Skeletal muscle satellite cell (primary cell): ENCODE data around the gene RNFT1. TPM values are rescaled to one million over a fixed set of nuclear protein-coding genes. Genes with fewer than 3 reads are reported as not detected.
"Not testable (repeated sequence)": the region's sequence is repeated elsewhere in the genome, so short reads cannot be mapped to it uniquely, and the experiment has no call there.

ENCODE experiments used
- H3K27me3 ChIP-seq: 2 replicates; pipeline ENCODE4 v1.7.0; 2013; ENCODE audit warnings: low read length; ENCODE audit not compliant: control insufficient read depth, insufficient read depth
- H3K36me3 ChIP-seq: 2 replicates; pipeline ENCODE4 v1.7.0; 2013; ENCODE audit warnings: mild to moderate bottlenecking, control low read depth, low read length; ENCODE audit not compliant: insufficient read depth
- H3K4me1 ChIP-seq: 2 replicates; pipeline ENCODE4 v1.7.0; 2013; ENCODE audit warnings: low read length; ENCODE audit not compliant: control insufficient read depth, insufficient read depth
- H3K4me2 ChIP-seq: 2 replicates; pipeline ENCODE4 v1.7.0; 2013; ENCODE audit warnings: mild to moderate bottlenecking, low read length
- H3K4me3 ChIP-seq: 2 replicates; pipeline ENCODE4 v1.7.0; 2013; ENCODE audit warnings: low read length
- H3K9ac ChIP-seq: 2 replicates; pipeline ENCODE4 v1.7.0; 2013; ENCODE audit warnings: mild to moderate bottlenecking, low read depth, low read length, moderate library complexity
- H3K9me3 ChIP-seq: replicated peaks from 2 replicates; pipeline ENCODE4 v1.7.0; 2013; ENCODE audit warnings: mild to moderate bottlenecking, control low read depth, low read length
- total RNA-seq: library from RNA; depleted of rRNA; stranded (reverse); fragments of >200 nt; gene quantifications from 2 replicates; pipeline ENCODE4 v1.2.3, GENCODE V29; 2012; rRNA removed

Gene RNFT1
- total RNA-seq = 10.1 and 13.1 TPM in 2 replicates

- Histone ChIP-seq H3K9me3 (no peaks in the 10 kb centered on the region), H3K4me2 (peak within 1 kb of the TSS; percentile 90), H3K27me3 (no peaks in the 10 kb centered on the region), H3K9ac (peak within 1 kb of the TSS; percentile 88), H3K36me3 (peaks cover 4% of the 10 kb centered on the region), H3K4me3 (peak within 1 kb of the TSS; percentile 91), H3K4me1 (peaks cover 16% of the 10 kb centered on the region)
These were observed at the start of gene RNFT1 for GRCh38 chr17:59964482-59965328. Gene RNFT1, minus strand, starts transcription at chr17:59964740. Its CDS starts 77 bp downstream, at chr17:59964663.

DNA sequence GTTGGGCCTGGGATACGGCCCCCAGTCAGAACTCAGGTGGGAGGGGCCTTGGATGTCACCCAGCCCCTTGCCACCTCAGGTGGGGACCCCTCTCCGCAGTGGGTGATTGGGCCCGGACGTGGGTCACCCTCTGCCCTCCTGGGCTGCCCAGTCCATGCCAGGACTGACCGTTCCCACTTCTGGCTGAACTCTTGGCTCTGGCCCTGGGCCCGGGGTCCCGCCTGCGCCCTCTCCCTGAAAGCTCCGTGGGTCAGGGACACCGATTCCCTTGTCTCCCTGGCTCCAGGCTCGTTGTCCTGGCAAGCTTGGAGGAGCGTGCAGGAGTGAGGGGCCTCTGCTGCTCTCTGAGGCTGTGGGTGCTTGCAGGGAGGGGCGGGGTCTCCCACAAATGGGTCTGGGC is 44.8 kb upstream of the RNFT1 start:
- H3K9me3 ChIP-seq, H3K4me2 ChIP-seq, H3K4me3 ChIP-seq, H3K4me1 ChIP-seq, H3K9ac ChIP-seq, H3K27me3 ChIP-seq, H3K36me3 ChIP-seq: not testable (repeated sequence)

GRCh38 chr17:60008377-60008776 is 43.8 kb upstream of the RNFT1 start:
- not testable (repeated sequence) for H3K9ac ChIP-seq, H3K9me3 ChIP-seq, H3K4me1 ChIP-seq, H3K4me2 ChIP-seq, H3K36me3 ChIP-seq, H3K4me3 ChIP-seq, H3K27me3 ChIP-seq

GRCh38 chr17:60006160-60006559 is 41.6 kb upstream of the RNFT1 start:
- no peaks in the 10 kb centered on the region for H3K9me3 ChIP-seq
- H3K9ac ChIP-seq = no peak overlapping the region
- no peak overlapping the region for H3K4me3 ChIP-seq
- H3K4me2 ChIP-seq = no peak overlapping the region
- no peaks in the 10 kb centered on the region for H3K36me3 ChIP-seq
- H3K27me3 ChIP-seq = peaks cover 3% of the 10 kb centered on the region
- H3K4me1 ChIP-seq = no peaks in the 10 kb centered on the region

- not testable (repeated sequence) for H3K4me3 ChIP-seq, H3K4me2 ChIP-seq, H3K27me3 ChIP-seq, H3K9ac ChIP-seq, H3K4me1 ChIP-seq, H3K36me3 ChIP-seq, H3K9me3 ChIP-seq
These were observed 40.0 kb upstream of the RNFT1 start for GRCh38 chr17:60004561-60004960.

DNA sequence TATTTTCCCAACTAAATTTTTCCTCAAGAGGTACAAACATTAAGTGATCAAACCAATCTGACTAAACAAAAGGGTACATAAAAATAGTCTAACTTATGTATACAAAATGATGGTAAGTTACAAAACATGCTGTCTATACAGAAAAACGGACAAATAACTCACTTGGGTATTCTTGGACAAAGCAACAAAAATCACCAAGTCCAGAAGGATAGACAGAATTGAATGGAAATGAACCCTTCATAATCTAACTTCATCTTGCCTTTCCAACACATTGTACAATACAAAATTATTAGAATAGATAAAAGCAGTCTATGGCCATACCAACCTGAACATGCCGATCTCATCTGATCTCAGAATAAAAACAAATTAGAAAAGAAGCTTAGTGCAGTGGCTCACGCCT is 37.9 kb upstream of the RNFT1 start:
- H3K4me2 ChIP-seq, H3K4me3 ChIP-seq, H3K4me1 ChIP-seq, H3K9ac ChIP-seq, H3K27me3 ChIP-seq, H3K36me3 ChIP-seq, H3K9me3 ChIP-seq: not testable (repeated sequence)

- not testable (repeated sequence) for H3K4me1 ChIP-seq, H3K27me3 ChIP-seq, H3K4me2 ChIP-seq, H3K9me3 ChIP-seq, H3K36me3 ChIP-seq, H3K9ac ChIP-seq, H3K4me3 ChIP-seq
These were observed 32.1 kb upstream of the RNFT1 start for GRCh38 chr17:59996608-59997007.

DNA sequence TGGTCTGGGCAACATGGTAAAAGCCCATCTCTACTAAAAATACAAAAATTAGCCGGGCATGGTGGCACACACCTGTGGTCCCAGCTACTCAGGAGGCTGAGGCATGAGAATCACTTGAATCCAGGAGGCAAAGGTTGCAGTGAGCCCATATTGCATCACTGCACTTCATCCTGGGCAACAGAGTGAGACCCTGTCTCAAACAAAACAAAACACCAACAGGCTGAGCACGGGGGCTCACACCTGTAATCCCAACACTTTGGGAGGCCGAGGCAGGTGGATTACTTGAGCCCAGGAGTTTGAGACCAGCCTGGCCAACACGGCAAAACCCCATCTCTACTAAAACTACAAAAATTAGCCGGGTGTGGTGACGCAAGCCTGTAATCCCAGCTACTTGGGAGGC is 10.6 kb upstream of the RNFT1 start:
- not testable (repeated sequence) for H3K9me3 ChIP-seq, H3K4me2 ChIP-seq, H3K27me3 ChIP-seq, H3K4me1 ChIP-seq, H3K4me3 ChIP-seq, H3K36me3 ChIP-seq, H3K9ac ChIP-seq

- not testable (repeated sequence) for H3K36me3 ChIP-seq, H3K9me3 ChIP-seq, H3K4me1 ChIP-seq, H3K4me3 ChIP-seq, H3K4me2 ChIP-seq, H3K27me3 ChIP-seq, H3K9ac ChIP-seq
These were observed 8.9 kb upstream of the RNFT1 start for GRCh38 chr17:59973483-59973882.

DNA sequence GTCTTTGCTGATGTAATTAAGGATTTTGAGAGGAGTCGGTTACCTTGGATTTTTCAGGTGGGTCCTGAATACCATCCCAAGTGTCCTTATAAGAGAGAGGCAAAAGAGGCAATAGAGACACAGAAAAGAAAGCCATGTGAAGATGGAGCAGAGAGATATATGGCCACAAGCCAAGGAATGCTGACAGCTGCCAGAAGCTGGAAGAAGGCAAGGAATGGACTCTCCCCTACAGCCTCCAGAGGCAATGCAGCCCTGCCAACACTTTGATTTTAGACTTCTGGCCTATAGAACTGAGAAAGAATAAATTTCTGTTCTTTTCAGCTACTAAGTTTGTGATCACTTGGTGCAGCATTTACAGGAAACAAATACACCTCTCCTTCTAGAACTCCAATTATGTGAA is 8.2 kb upstream of the RNFT1 start:
- Histone ChIP-seq H3K4me2 (no peak overlapping the region), H3K9ac (no peak overlapping the region), H3K36me3 (no peaks in the 10 kb centered on the region), H3K4me1 (no peaks in the 10 kb centered on the region), H3K9me3 (no peaks in the 10 kb centered on the region), H3K27me3 (peaks cover 3% of the 10 kb centered on the region), H3K4me3 (no peak overlapping the region)

- H3K36me3 ChIP-seq, H3K4me3 ChIP-seq, H3K4me1 ChIP-seq, H3K9me3 ChIP-seq, H3K4me2 ChIP-seq, H3K9ac ChIP-seq, H3K27me3 ChIP-seq: not testable (repeated sequence)
These were observed 7.2 kb upstream of the RNFT1 start for GRCh38 chr17:59971771-59972170.

DNA sequence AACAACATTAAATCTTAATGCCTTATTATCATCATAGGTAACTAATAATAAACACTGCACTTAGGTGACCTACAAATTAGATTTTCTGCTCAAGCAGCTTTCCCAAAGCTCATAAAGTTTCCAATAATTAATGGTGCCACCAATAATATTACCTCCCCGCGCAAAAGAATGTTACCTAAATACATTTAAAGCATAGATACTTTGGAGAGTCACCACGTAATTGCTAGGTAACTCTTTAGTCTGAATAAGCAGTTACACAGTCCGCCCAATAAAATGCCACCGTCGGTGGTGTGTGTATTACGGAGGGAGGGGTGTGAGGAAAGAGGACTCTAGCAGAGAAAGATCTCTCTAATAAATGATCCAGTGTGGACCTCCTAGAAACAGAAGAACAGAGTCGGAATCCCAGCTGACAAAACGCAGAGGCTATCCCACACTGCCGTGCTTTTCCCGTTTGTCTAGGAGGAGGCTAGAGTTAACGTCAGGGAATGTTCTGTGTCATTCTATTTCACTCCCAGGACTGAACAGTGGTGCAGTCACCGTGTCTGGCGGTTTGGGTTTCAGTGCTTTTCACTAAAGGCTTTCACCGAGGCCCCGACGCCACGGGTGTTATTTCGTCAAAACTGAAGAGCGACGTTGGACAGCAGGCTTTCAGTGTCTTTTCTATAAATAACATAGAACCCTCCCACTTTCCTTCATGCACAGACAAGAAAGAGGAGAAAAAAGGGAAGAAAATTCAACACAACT is 630 bp downstream of the RNFT1 start:
- Histone ChIP-seq H3K4me1 (peaks cover 16% of the 10 kb centered on the region), H3K9me3 (no peaks in the 10 kb centered on the region), H3K9ac (peak overlapping the region; percentile 88), H3K4me3 (peak overlapping the region; percentile 91), H3K4me2 (peak overlapping the region; percentile 90), H3K27me3 (no peaks in the 10 kb centered on the region), H3K36me3 (peaks cover 4% of the 10 kb centered on the region)
